Stimulated activated CD4-positive, alpha-beta T cell treated with anti-CD3 and anti-CD28 coated beads, TNF-alpha, amount 100 ng/mL, for 1 hour (primary cell): Measurements from ENCODE around the gene MGST2.

Experiments
- DNase-seq, 3 donors: peaks; one replicate each; pipeline ENCODE4 v3.0.0-alpha.2; 2020; ENCODE audit warnings: low read depth in 3 of 3, low spot score in 1 of 3

MGST2 gene

DNA sequence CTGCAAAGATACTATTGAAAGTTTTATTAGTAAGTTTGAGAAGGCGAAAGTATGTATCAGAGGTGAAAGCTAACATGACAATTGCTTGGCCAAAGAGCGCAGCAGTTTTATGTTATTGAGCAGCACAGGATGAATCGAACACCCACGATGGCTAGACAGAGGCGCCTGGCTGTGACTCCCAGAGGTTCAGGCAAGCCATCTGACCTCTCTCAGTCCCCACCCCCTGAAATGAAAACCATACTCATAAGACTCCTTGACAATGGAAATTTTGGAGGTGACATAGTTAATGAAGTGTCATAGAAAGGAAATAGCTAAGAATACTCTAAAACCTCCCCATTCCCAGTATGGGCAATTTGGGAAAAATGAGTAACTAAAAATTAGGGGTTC, 70.6 kb downstream of the MGST2 start:
- DNase-seq: no peak

DNA sequence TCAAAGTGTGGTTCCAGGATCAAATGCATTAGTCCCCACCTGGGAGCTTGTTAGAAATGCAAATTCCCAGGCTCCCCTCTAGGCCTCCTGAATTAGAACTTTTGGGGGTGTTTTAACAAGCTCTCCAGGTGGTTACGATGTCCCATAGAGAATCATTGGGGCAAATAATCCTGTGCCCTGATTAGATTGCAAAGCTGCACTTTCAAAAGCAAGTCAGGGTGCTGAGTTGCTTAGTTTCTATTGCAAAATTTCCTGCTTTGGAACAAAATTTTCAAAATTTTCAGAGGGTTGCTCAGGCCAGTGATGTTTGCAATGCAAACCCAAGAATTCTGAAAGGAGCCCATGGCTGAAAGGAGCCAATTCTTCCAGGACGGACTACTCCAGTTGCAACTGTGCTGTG, 71.0 kb downstream of the MGST2 start:
- DNase-seq: no peak

DNA sequence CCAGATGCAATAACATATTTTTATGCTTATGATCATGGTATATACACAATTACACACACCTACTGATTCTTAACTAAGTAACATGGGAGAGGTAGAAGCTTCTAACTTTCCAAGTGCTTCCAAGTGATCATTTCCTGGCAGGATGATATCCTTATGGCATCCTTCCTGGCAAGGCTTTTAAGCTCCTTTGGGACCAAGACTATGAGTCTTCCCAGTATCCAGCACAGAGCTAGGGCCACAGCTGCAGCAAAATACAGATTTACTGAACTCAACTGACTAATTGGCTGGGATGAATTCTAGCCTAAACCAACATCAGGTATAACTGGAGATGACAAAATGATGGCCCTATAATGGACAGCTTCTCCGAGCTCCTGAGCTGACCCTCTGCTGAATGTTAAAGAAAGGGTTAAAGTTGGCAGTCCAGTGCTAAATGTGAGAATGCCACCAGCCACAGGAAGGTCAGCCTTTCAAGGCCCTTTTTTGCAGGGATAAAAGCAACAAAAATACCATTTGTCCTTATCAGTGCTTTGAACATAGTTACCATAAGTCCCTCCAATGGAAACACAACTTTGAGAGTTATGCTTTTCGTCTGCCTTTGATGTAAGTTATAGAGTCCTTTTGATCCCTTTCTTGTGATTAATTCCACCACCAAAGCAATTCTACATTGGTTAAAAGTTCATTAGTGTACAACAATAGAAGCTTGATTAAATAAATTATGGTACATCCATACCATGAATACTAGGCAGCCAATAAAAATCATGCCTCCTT, 73.4 kb downstream of the MGST2 start:
- DNase-seq: no peak

DNA sequence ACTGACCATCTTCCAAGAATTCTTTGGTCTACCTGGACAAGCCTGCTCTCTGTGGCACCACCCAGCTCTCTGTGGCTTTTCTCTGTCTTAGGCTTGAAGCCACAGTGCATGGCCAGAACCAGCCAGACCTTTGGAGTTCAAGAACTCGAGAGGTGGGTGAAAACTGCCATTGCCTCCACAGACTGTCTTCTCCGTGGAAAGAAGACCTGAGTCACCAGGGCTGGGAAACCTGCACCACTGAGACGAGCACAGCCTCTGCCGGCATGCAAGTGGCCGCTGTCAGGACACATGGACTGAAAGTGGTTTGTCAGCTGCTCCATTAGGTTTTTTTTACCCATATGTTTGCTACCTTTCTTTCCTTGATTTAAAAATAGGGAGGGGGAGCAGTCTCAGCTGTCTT, 74.5 kb downstream of the MGST2 start:
- DNase-seq: no peak

DNA sequence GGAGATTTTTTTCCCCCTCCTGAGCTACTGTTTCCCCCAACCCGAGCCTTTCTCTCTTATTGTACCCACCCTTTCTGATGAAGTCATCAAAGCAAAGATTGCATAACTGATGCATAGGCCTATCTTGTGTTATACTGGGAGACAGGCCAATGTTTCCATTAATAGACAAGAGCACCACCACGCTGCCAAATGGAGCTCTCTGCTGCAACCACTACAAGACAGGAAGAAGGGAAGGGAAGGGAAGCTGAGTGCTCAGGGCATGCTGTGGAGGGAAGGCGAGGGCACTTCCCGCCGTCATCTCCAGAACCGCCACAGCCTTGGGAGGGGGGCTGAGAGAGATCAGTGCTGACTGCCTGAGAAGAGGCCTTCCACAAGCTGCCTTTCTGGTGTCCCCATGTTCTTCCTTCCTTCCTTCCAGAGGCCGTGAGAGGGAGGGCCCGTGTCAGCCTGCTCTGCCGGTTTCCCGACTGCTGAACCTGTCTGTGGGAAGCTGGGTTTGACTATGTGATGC, 75.0 kb downstream of the MGST2 start:
- no peak for DNase-seq

DNA sequence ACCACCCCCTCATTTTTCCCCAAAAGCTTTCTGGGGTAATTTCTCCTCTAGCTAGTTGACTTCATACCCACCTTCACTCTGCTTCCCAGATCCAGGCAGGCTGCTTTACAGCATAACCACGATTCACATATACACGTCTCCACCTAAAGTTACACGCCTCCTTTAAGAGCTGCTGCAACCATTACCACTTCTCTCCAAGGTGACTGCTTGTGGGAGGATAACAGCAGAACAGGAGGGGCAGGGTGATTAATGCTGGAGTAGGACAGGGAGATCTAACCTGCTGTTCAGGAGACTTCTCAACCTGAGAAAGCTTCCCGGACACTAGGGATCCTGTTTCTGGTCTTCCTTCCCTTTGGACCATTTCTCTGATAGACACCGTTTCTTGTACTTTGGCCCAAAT, 77.4 kb downstream of the MGST2 start:
- no peak for DNase-seq

DNA sequence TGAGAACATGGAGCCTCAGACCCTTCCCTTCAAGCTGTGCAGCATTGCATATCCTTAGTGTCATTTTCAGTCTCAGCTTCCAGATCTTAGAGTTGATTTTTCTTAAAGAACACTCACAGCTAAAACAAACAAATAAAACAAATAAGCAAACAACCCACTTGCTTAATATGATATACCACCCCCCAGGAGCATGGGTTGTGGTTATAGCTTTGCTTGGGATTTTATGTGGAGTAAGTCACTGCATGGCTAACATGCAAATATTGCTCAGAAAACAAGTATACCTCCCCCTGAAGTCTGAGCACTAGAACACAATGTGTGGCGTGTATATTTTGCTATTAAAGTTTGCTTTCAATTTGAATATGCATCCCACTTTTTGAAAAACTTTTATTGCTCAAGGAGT, 78.6 kb downstream of the MGST2 start:
- DNase-seq: no peak

DNA sequence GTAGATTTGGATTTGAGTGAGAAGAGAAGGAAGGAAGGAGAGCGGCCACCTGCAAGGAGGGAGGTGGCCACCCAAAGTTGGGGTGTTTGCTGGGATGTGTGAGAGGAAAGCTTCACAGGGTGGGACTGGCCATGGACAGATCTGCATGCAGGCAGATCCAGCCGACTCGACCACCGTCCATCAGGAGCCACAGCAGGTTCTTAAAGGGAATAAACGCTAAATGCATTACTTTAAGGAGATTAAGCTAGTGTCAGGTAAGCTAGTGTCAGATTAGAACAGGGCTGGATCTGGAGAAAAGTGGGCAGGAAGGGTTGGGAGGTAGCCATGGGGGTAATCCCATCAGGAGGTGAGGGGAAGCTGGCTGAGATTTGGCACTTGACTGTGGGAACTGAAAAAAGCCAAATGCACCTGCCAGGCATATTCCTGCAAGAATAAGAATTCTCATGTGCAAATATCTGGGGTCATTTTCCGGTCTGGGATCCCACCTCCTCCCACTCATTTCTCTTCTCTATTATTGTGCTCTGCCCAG, 79.6 kb downstream of the MGST2 start:
- DNase-seq: no peak

DNA sequence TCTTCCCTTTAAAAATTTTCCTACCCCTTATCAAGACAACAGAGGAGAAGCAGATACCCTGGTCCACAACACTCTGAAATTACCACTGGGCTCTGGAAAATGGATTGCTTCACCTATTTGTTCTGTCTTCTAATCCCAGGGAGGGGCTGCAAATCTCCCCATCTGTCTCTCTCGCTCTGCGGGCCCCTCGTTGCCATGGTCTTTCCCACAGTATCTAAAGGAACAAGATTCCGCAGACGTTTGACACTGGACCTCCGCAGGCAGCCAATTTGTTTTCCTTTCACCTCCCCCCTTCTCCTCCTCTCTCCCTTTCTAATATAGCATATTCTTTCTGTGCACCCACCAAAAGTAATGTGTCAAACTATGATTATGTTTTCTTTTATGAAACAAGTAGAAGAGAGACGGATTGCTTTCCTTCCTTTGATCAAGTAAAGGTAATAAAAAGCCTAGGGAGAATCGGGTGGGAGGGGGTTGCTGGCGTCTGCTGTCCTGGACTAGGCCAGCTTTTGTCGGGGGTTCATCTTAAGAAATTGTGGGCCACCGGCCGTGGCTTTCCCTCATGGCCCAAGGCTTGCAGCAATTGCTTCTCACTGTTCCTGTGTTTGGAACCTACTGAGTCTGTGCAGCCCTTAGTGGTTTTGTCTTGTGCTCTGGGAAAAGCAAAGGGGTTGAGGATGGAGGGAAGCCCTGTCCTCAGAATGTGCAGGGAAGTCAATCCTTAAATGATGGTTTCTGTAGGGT, 81.0 kb downstream of the MGST2 start:
- DNase-seq: no peak

DNA sequence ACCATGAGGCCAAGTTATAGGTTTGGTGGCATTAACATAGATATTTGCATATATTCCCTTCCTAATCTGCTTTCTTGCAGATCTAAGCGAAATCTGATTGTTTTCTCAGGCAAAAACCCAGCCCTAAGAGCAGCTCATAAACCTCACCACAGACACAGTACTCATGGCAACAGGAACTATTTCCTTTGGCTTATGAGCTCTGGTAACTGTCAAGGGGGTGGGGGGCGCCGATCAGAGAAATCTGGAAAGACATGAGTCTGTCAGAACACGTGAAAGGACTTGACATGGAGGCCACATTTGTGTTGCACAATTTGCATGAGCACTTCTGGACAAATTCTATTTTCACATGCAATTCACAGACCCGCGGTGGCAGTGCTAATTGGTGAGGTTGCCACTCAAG, 83.7 kb downstream of the MGST2 start:
- DNase-seq: no peak

DNA sequence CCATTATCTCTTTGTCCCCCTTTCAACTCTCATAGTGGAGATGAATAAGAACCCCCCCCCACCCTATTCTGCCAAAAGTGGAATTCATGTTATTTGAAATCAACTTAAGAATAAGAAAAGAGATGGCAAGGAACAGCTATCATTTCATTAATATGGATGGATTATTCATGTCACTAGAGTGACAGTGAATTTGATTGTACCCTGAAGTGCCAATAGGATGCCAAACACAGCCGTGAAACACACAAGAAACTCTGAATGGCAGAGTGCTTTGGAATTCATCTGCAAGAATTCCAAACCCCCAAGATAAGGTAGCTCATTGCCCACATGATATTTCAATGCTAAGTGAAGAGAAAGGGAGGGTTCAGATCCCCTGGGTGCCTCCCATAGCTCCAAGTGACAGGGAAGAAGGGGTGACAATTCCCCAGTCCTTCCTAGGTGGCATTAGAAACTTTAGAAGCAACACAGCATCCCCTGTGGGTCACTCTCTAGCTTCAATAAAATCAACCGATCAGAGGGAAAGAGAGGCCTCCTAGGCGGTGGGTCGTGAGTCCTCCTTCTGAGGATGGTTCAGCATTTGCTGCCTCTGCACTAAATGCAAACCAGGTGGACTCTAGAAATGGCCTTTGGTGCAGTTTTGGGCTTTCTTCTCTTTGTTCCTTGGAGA, 84.3 kb downstream of the MGST2 start:
- DNase-seq: no peak

DNA sequence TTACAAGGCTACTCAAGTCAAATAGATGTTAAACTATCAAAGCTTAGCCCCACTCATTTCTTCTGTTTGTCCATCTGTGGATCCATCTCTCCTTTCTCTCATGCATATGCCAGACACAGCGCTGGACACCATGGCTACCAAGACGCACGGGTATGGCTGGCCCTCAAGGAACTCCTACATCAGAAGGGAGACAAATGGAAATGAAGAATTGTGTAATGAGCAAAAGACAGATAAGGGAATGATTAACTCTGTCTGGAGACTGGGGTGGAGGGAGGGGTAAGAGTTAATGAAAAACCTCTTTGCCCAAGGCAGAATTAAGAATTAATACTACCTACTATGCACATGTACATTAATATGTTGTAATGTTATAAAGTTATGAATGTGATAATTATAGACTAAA, 88.1 kb downstream of the MGST2 start:
- no peak for DNase-seq
